Suprapubic skin (tissue), 4 donors: ENCODE results near the gene NUDT8.

ENCODE experiments used
- CTCF ChIP-seq, 2 donors: fragments of 200-600 bp in 1 of 2; fragments of 450-650 bp in 1 of 2; sonication (generic) in 1 of 2; IDR thresholded peaks; one replicate each; pipeline ENCODE4 v1.5.1; 2016 to 2019; ENCODE audit warnings: antibody characterized with exemption in 2 of 2, mild to moderate bottlenecking in 1 of 2, moderate library complexity in 1 of 2
- EP300 ChIP-seq: sonication (generic); formaldehyde crosslinking; IDR thresholded peaks from one replicate; pipeline ENCODE4 v1.6.1; 2017; ENCODE audit warnings: antibody characterized with exemption
- POLR2A ChIP-seq, 2 donors: fragments of 450-650 bp; IDR thresholded peaks; one replicate each; pipeline ENCODE4 v1.6.1; 2017; ENCODE audit warnings: antibody characterized with exemption in 2 of 2, mild to moderate bottlenecking in 2 of 2, moderate library complexity in 2 of 2
- POLR2AphosphoS5 ChIP-seq, 3 donors: sonication (generic); formaldehyde crosslinking; IDR thresholded peaks; one replicate each; pipeline ENCODE4 v1.6.1; 2017; ENCODE audit warnings: antibody characterized with exemption in 3 of 3

GRCh38 chr11:67605231-67606011 lies 24.3 kb downstream of the NUDT8 start:
- TF ChIP-seq CTCF (IDR thresholded peaks at IDR 0.05) = no peak
- no peak for TF ChIP-seq POLR2A (IDR thresholded peaks at IDR 0.05)
- TF ChIP-seq POLR2AphosphoS5 (IDR thresholded peaks at IDR 0.05) = no peak
- no peak for TF ChIP-seq EP300
